Stomach (tissue), 9 donors: ENCODE results near the gene TIMELESS. TPM values are rescaled to one million over a fixed set of nuclear protein-coding genes. Genes with fewer than 3 reads are reported as not detected.

Experiments used
- DNase-seq, 2 donors: peaks; one replicate each; pipeline versions ENCODE4 v3.0.0 to v3.0.0-alpha.2; 2013 to 2019
- H3K27ac ChIP-seq, 5 donors: fragments of 200-600 bp in 4 of 5; sonication (generic) in 4 of 5; one replicate each; pipeline ENCODE4 v1.5.1; 2013 to 2019; ENCODE audit warnings: mild to moderate bottlenecking in 1 of 5, moderate library complexity in 1 of 5
- H3K27me3 ChIP-seq, 3 donors: fragments of 200-600 bp; sonication (generic); one replicate each; pipeline ENCODE4 v1.5.1; 2017 to 2019; ENCODE audit warnings: mixed run types in 1 of 3
- H3K36me3 ChIP-seq, 4 donors: fragments of 200-600 bp; sonication (generic); 1 replicate in 3 of 4; 2 replicates in 1 of 4; pipeline ENCODE4 v1.5.1; 2016 to 2019
- H3K4me1 ChIP-seq, 4 donors: fragments of 200-600 bp; sonication (generic); one replicate each; pipeline ENCODE4 v1.5.1; 2016 to 2019
- H3K4me3 ChIP-seq, 4 donors: fragments of 200-600 bp; sonication (generic) in 3 of 4; one replicate each; pipeline ENCODE4 v1.5.1; 2016 to 2019; ENCODE audit warnings: mild to moderate bottlenecking in 1 of 4
- H3K9me3 ChIP-seq, 4 donors: fragments of 200-600 bp; sonication (generic); one replicate each; pipeline ENCODE4 v1.5.1; 2016 to 2019
- CTCF ChIP-seq, 7 experiments: fragments of 450-650 bp in 4 of 7; fragments of 200-600 bp in 3 of 7; sonication (generic) in 3 of 7; IDR thresholded peaks; one replicate each; pipeline ENCODE4 v1.5.1; 2016 to 2019; ENCODE audit warnings: antibody characterized with exemption in 7 of 7, control low read depth in 2 of 7, mild to moderate bottlenecking in 1 of 7
- EP300 ChIP-seq: sonication (generic); formaldehyde crosslinking; IDR thresholded peaks from one replicate; pipeline ENCODE4 v1.6.1; 2017; ENCODE audit warnings: antibody characterized with exemption
- POLR2A ChIP-seq, 4 donors: fragments of 450-650 bp; IDR thresholded peaks; one replicate each; pipeline ENCODE4 v1.6.1; 2016; ENCODE audit warnings: antibody characterized with exemption in 4 of 4, control low read depth in 2 of 4, mild to moderate bottlenecking in 1 of 4, moderate library complexity in 1 of 4
- POLR2AphosphoS5 ChIP-seq, 3 donors: sonication (generic); formaldehyde crosslinking; IDR thresholded peaks; one replicate each; pipeline ENCODE4 v1.6.1; 2016; ENCODE audit warnings: antibody characterized with exemption in 3 of 3
- WGBS, 5 donors: extraction: QIAGEN DNeasy Blood & Tissue Kit in 3 of 5; methylation state at CpG; one replicate each; pipeline versions ENCODE4 v1.1.5 to v1.1.7; 2013 to 2018; 5-methylcytosine and 5-hydroxymethylcytosine counted together
- intact Hi-C: fragments of 100-400 bp; cut with DNase I; formaldehyde crosslinking; loops from one replicate; pipeline ENCODE4 v1.15.1; 2023; ENCODE audit warnings: low total_unique reads
- polyA plus RNA-seq, 3 donors: library from polyadenylated mRNA; stranded (reverse); fragments of 200-250 nt; gene quantifications; one replicate each; pipeline ENCODE4 v1.2.3, GENCODE V29; 2013
- total RNA-seq, 5 donors: library from RNA; depleted of rRNA; stranded (reverse); fragments of >200 nt; gene quantifications; one replicate each; pipeline versions ENCODE4 v1.1.0 to v1.2.3, GENCODE V29; 2014 to 2016
- donor health status: healthy with polysubstance abuse.
- donor health status: Bipolar disorder and iron deficiency.
- donor health status: healthy.

TIMELESS gene
- total and polyA plus RNA-seq, 8 donors: 3.8 to 64.7 (median 6.3) TPM

- no peak overlapping the region for H3K4me3 ChIP-seq
- no peaks in the 10 kb centered on the region for H3K27me3 ChIP-seq
- no peaks in the 10 kb centered on the region for H3K4me1 ChIP-seq
- intact Hi-C loops: no loop called here
- H3K36me3 ChIP-seq: no peaks in the 10 kb centered on the region
- peak; percentile 63 to 71 for DNase-seq
- no peak overlapping the region for H3K27ac ChIP-seq
- 84 to 100% (median 89%) methylated on average over 1 of the region's 1 CpG for WGBS, 5 donors
- TF ChIP-seq CTCF (IDR thresholded peaks at IDR 0.05) (no peak), POLR2AphosphoS5 (IDR thresholded peaks at IDR 0.05) (no peak), POLR2A (IDR thresholded peaks at IDR 0.05) (no peak), EP300 (no peak)
- no peaks in the 10 kb centered on the region for H3K9me3 ChIP-seq
Observed at GRCh38 chr12:56385873-56386272, 63.4 kb downstream of the TIMELESS start.

- Histone ChIP-seq H3K36me3 (no peaks in the 10 kb centered on the region), H3K9me3 (no peaks in the 10 kb centered on the region), H3K27ac (no peak overlapping the region), H3K4me3 (no peak overlapping the region), H3K27me3 (no peaks in the 10 kb centered on the region), H3K4me1 (no peaks in the 10 kb centered on the region)
- WGBS, 5 donors: 89 to 90% (median 90%) methylated on average over 15 to 16 of the region's 16 CpGs
- no peak for DNase-seq
- TF ChIP-seq CTCF (IDR thresholded peaks at IDR 0.05): no peak
- intact Hi-C loops: no loop called here
Observed at GRCh38 chr12:56382611-56383010, 66.6 kb downstream of the TIMELESS start.

- H3K4me3 ChIP-seq: no peak overlapping the region
- no peak for DNase-seq
- H3K36me3 ChIP-seq: no peaks in the 10 kb centered on the region
- H3K27ac ChIP-seq: no peak overlapping the region
- no peaks in the 10 kb centered on the region for H3K4me1 ChIP-seq
- H3K27me3 ChIP-seq: no peaks in the 10 kb centered on the region
- WGBS, 5 donors: 21 to 36% (median 24%) methylated on average over 1 of the region's 1 CpG
- intact Hi-C loops: no loop called here
- H3K9me3 ChIP-seq: no peaks in the 10 kb centered on the region
- no peak for TF ChIP-seq POLR2AphosphoS5 (IDR thresholded peaks at IDR 0.05)
- no peak for TF ChIP-seq CTCF (IDR thresholded peaks at IDR 0.05)
- TF ChIP-seq EP300: no peak
- no peak for TF ChIP-seq POLR2A (IDR thresholded peaks at IDR 0.05)
Observed at GRCh38 chr12:56377989-56378316, 71.3 kb downstream of the TIMELESS start.

GRCh38 chr12:56377310-56377988, 71.8 kb downstream of the TIMELESS start:
- H3K4me1 ChIP-seq: no peaks in the 10 kb centered on the region
- no peak overlapping the region for H3K4me3 ChIP-seq
- H3K36me3 ChIP-seq: no peaks in the 10 kb centered on the region
- no peak for TF ChIP-seq POLR2AphosphoS5 (IDR thresholded peaks at IDR 0.05)
- intact Hi-C loops: no loop called here
- no peak overlapping the region for H3K27ac ChIP-seq
- no peaks in the 10 kb centered on the region for H3K27me3 ChIP-seq
- WGBS, 5 donors: 57 to 70% (median 65%) methylated on average over 4 of the region's 4 CpGs
- H3K9me3 ChIP-seq: no peaks in the 10 kb centered on the region
- DNase-seq: no peak

GRCh38 chr12:56375598-56376434, 73.4 kb downstream of the TIMELESS start:
- no peak for DNase-seq
- 73 to 87% (median 83%) methylated on average over 11 of the region's 11 CpGs for WGBS, 5 donors
- Histone ChIP-seq H3K9me3 (no peaks in the 10 kb centered on the region), H3K4me1 (no peaks in the 10 kb centered on the region), H3K27me3 (no peaks in the 10 kb centered on the region), H3K4me3 (no peak overlapping the region), H3K27ac (no peak overlapping the region), H3K36me3 (no peaks in the 10 kb centered on the region)
- intact Hi-C loops: no loop called here
- no peak for TF ChIP-seq CTCF (IDR thresholded peaks at IDR 0.05)
- TF ChIP-seq EP300: no peak
- TF ChIP-seq POLR2A (IDR thresholded peaks at IDR 0.05): no peak
- TF ChIP-seq POLR2AphosphoS5 (IDR thresholded peaks at IDR 0.05): no peak
